SK-N-SH treated with all-trans-retinoic acid at 6 μM for 48 hours (cell line): Measurements from ENCODE around the gene PRKCB.

Source experiments
- OSR1 ChIP-seq: fragments of 250-450 bp; sonication (Bioruptor Pico); IDR thresholded peaks from 2 replicates; pipeline ENCODE4 v1.8.0; 2022; ENCODE audit warnings: moderate library complexity, mild to moderate bottlenecking, inconsistent platforms
- PATZ1 ChIP-seq: fragments of 250-450 bp; sonication (Bioruptor Pico); IDR thresholded peaks from 2 replicates; pipeline ENCODE4 v1.8.0; 2020; ENCODE audit warnings: mild to moderate bottlenecking, moderate library complexity, borderline replicate concordance
- PPARA ChIP-seq: fragments of 250-450 bp; sonication (Bioruptor Pico); IDR thresholded peaks from 2 replicates; pipeline ENCODE4 v1.5.0; 2020; ENCODE audit warnings: mild to moderate bottlenecking, borderline replicate concordance
- RARB ChIP-seq: fragments of 250-450 bp; sonication (Bioruptor Pico); IDR thresholded peaks from 2 replicates; pipeline ENCODE4 v1.8.0; 2021; ENCODE audit warnings: mild to moderate bottlenecking, moderate library complexity
- SNAI2 ChIP-seq: fragments of 250-450 bp; sonication (Bioruptor Pico); IDR thresholded peaks from 2 replicates; pipeline ENCODE4 v1.5.0; 2020; ENCODE audit warnings: mild to moderate bottlenecking, moderate library complexity
- TOX ChIP-seq: fragments of 250-450 bp; sonication (Bioruptor Pico); IDR thresholded peaks from 2 replicates; pipeline ENCODE4 v1.8.0; 2021; ENCODE audit warnings: mild to moderate bottlenecking, moderate library complexity, borderline replicate concordance
- TSHZ2 ChIP-seq: fragments of 250-450 bp; sonication (Bioruptor Pico); IDR thresholded peaks from 2 replicates; pipeline ENCODE4 v1.5.0; 2020; ENCODE audit warnings: mild to moderate bottlenecking, moderate library complexity
- ZC3H10 ChIP-seq: fragments of 250-450 bp; sonication (Bioruptor Pico); IDR thresholded peaks from 2 replicates; pipeline ENCODE4 v1.5.1; 2021; ENCODE audit warnings: mild to moderate bottlenecking, moderate library complexity
- ZFP30 ChIP-seq: fragments of 450-650 bp; formaldehyde crosslinking; IDR thresholded peaks from 2 replicates; pipeline ENCODE4 v1.5.0; 2022; ENCODE audit warnings: mild to moderate bottlenecking, moderate library complexity
- ZNF565 ChIP-seq: fragments of 450-650 bp; formaldehyde crosslinking; conservative IDR thresholded peaks from 2 replicates; pipeline ENCODE4 v1.5.0; 2020; ENCODE audit warnings: low read depth, mild to moderate bottlenecking, moderate library complexity
- ZNF70 ChIP-seq: fragments of 450-650 bp; formaldehyde crosslinking; IDR thresholded peaks from 2 replicates; pipeline ENCODE4 v1.5.0; 2020; ENCODE audit warnings: mild to moderate bottlenecking, moderate library complexity
- ZNF8 ChIP-seq: fragments of 450-650 bp; formaldehyde crosslinking; IDR thresholded peaks from 2 replicates; pipeline ENCODE4 v1.5.0; 2020; ENCODE audit warnings: mild to moderate bottlenecking, moderate library complexity

GRCh38 chr16:23979441-23979840 lies 143.7 kb downstream of the PRKCB start:
- TF ChIP-seq PATZ1 (CRISPR knock-in tag) (no peak), ZC3H10 (no peak), TOX (no peak), ZNF8 (CRISPR knock-in tag) (no peak), TSHZ2 (CRISPR knock-in tag) (no peak), RARB (CRISPR knock-in tag) (no peak), SNAI2 (CRISPR knock-in tag) (no peak), ZNF70 (CRISPR knock-in tag) (no peak), PPARA (no peak), ZFP30 (CRISPR knock-in tag) (no peak), ZNF565 (no peak), OSR1 (CRISPR knock-in tag) (no peak)
